ENCODE results near the gene BRI3.

DNA sequence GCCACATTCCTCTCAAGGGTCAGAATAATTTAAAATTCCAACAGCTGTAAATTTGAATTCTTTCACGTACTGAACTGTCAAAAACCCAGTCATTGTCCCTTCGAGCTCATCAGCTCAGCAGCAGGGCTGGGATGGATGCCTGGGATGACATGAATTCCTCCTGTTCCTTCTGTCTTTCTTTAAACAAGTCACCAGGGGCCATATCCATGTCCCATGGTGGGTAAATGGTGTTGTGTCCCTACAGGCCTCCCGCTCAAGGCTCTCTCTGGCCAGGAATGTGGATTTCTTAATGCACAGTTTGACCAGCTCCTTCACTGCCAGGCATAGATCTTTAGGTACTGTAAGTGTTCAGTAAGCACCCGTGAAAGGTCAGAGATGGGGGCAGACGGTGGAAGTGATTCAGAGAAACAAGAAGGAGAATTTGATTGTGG lies 15.6 kb upstream of the BRI3 start:
- no peak for TF ChIP-seq KAT7 (CRISPR knock-in tag; IDR thresholded peaks at IDR 0.05; ENCODE audit: borderline replicate concordance)
- no peak for TF ChIP-seq BCOR (IDR thresholded peaks at IDR 0.05)
- TF ChIP-seq BACH1 (tag; IDR thresholded peaks at IDR 0.05), result no peak
- TF ChIP-seq NFATC3 (IDR thresholded peaks at IDR 0.05), result no peak
- TF ChIP-seq, protein P1, sequence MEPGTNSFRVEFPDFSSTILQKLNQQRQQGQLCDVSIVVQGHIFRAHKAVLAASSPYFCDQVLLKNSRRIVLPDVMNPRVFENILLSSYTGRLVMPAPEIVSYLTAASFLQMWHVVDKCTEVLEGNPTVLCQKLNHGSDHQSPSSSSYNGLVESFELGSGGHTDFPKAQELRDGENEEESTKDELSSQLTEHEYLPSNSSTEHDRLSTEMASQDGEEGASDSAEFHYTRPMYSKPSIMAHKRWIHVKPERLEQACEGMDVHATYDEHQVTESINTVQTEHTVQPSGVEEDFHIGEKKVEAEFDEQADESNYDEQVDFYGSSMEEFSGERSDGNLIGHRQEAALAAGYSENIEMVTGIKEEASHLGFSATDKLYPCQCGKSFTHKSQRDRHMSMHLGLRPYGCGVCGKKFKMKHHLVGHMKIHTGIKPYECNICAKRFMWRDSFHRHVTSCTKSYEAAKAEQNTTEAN (CRISPR knock-in tag; IDR thresholded peaks at IDR 0.05), result no peak
- TF ChIP-seq, protein P2, sequence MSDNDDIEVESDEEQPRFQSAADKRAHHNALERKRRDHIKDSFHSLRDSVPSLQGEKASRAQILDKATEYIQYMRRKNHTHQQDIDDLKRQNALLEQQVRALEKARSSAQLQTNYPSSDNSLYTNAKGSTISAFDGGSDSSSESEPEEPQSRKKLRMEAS (CRISPR knock-in tag; IDR thresholded peaks at IDR 0.05), result no peak
- TF ChIP-seq, protein P3, sequence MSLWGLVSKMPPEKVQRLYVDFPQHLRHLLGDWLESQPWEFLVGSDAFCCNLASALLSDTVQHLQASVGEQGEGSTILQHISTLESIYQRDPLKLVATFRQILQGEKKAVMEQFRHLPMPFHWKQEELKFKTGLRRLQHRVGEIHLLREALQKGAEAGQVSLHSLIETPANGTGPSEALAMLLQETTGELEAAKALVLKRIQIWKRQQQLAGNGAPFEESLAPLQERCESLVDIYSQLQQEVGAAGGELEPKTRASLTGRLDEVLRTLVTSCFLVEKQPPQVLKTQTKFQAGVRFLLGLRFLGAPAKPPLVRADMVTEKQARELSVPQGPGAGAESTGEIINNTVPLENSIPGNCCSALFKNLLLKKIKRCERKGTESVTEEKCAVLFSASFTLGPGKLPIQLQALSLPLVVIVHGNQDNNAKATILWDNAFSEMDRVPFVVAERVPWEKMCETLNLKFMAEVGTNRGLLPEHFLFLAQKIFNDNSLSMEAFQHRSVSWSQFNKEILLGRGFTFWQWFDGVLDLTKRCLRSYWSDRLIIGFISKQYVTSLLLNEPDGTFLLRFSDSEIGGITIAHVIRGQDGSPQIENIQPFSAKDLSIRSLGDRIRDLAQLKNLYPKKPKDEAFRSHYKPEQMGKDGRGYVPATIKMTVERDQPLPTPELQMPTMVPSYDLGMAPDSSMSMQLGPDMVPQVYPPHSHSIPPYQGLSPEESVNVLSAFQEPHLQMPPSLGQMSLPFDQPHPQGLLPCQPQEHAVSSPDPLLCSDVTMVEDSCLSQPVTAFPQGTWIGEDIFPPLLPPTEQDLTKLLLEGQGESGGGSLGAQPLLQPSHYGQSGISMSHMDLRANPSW (CRISPR knock-in tag; IDR thresholded peaks at IDR 0.05), result no peak
- no peak for TF ChIP-seq BCL6 (CRISPR knock-in tag; IDR thresholded peaks at IDR 0.05)
